IMR-90 (cell line): ENCODE measurements around the gene SMAD4. TPM values are rescaled to one million over a fixed set of nuclear protein-coding genes. Genes with fewer than 3 reads are reported as not detected.

Source experiments
- ATAC-seq: fragments of 200-7000 bp; cut with Tn5 transposase; 2 replicates; pipeline ENCODE4 v1.9.1; 2020; ENCODE audit warnings: low read depth, mild to moderate bottlenecking, moderate library complexity
- BruUV-seq: library from RNA; stranded (reverse); fragments of 400-500 nt; replicated peaks from 2 replicates; lab custom pipeline; 2021; lab: Mats Ljungman, UMichigan
- CTCF ChIA-PET: fragments of 300-600 bp; formaldehyde crosslinking; extraction: SDS; loops from one replicate; lab custom pipeline; 2021; ENCODE audit warnings: antibody characterized with exemption; lab: Yijun Ruan, JAX
- POLR2A ChIA-PET: fragments of 300-600 bp; sonication (Branson Sonifier 250); formaldehyde crosslinking; loops from one replicate; lab custom pipeline; 2022; ENCODE audit warnings: antibody characterized with exemption; ENCODE audit not compliant: unreplicated experiment; lab: Charles Lee
- DNase-seq: peaks from one replicate; pipeline ENCODE4 v3.0.0; 2013
- H2AFZ ChIP-seq: replicated peaks from 2 replicates; pipeline ENCODE3; 2013; ENCODE audit warnings: low read length, mild to moderate bottlenecking; ENCODE audit not compliant: poor library complexity
- H2AK5ac ChIP-seq: 2 replicates; pipeline ENCODE4 v1.6.1; 2013; ENCODE audit warnings: low read depth, low read length, inconsistent platforms
- H2AK9ac ChIP-seq: replicated peaks from 2 replicates; pipeline ENCODE3; 2013; ENCODE audit warnings: mild to moderate bottlenecking, low read depth, low read length, moderate library complexity; ENCODE audit not compliant: poor library complexity
- H2BK120ac ChIP-seq: 2 replicates; pipeline ENCODE4 v1.6.1; 2013; ENCODE audit warnings: low read depth, low read length, inconsistent platforms
- H2BK15ac ChIP-seq: 3 replicates; pipeline ENCODE4 v1.6.1; 2013; ENCODE audit warnings: low read depth, low read length, inconsistent platforms
- H2BK20ac ChIP-seq: 2 replicates; pipeline ENCODE4 v1.6.1; 2013; ENCODE audit warnings: low read depth, mild to moderate bottlenecking, inconsistent platforms, low read length, moderate library complexity
- H2BK5ac ChIP-seq: 2 replicates; pipeline ENCODE4 v1.6.1; 2013; ENCODE audit warnings: mild to moderate bottlenecking, low read depth, low read length, inconsistent platforms; ENCODE audit not compliant: poor library complexity, severe bottlenecking
- H3K14ac ChIP-seq: replicated peaks from 2 replicates; pipeline ENCODE4 v1.6.1; 2013; ENCODE audit warnings: low read depth, low read length, inconsistent platforms
- H3K18ac ChIP-seq: 2 replicates; pipeline ENCODE4 v1.6.1; 2013; ENCODE audit warnings: low read depth, low read length, control low read depth
- H3K23ac ChIP-seq: 2 replicates; pipeline ENCODE4 v1.6.1; 2013; ENCODE audit warnings: low read depth, low read length, inconsistent platforms
- H3K27ac ChIP-seq: 2 replicates; pipeline ENCODE4 v1.5.1; 2013; ENCODE audit warnings: mild to moderate bottlenecking, control low read depth, low read length; ENCODE audit not compliant: insufficient read depth
- H3K27me3 ChIP-seq: 2 replicates; pipeline ENCODE4 v1.6.1; 2013; ENCODE audit warnings: low read length; ENCODE audit not compliant: control insufficient read depth, insufficient read depth
- H3K36me3 ChIP-seq: 2 replicates; pipeline ENCODE4 v1.6.1; 2013; ENCODE audit warnings: low read length, mixed read lengths; ENCODE audit not compliant: control insufficient read depth, insufficient read depth
- H3K4ac ChIP-seq: 2 replicates; pipeline ENCODE4 v1.6.1; 2013; ENCODE audit warnings: low read depth, low read length, inconsistent platforms
- H3K4me1 ChIP-seq: 2 replicates; pipeline ENCODE4 v1.6.1; 2013; ENCODE audit warnings: low read length, mixed read lengths; ENCODE audit not compliant: control insufficient read depth, insufficient read depth
- H3K4me2 ChIP-seq: 2 replicates; pipeline ENCODE4 v1.6.1; 2013; ENCODE audit warnings: low read depth, mild to moderate bottlenecking, control low read depth, low read length, moderate library complexity
- H3K4me3 ChIP-seq: 2 replicates; pipeline ENCODE4 v1.5.1; 2013; ENCODE audit warnings: low read depth, mild to moderate bottlenecking, control low read depth, low read length, moderate library complexity; ENCODE audit not compliant: insufficient read depth
- H3K56ac ChIP-seq: 2 replicates; pipeline ENCODE4 v1.6.1; 2013; ENCODE audit warnings: low read length, inconsistent platforms; ENCODE audit not compliant: insufficient read depth; ENCODE audit errors: extremely low read depth
- H3K79me1 ChIP-seq, 2 experiments: 2 replicates each; pipeline ENCODE4 v1.6.1; 2013; ENCODE audit warnings: low read length in 2 of 2, inconsistent platforms in 1 of 2, low read depth in 1 of 2
- H3K9ac ChIP-seq: 2 replicates; pipeline ENCODE4 v1.6.1; 2013; ENCODE audit warnings: low read depth, low read length, control low read depth
- H3K9me1 ChIP-seq: 2 replicates; pipeline ENCODE4 v1.6.1; 2013; ENCODE audit warnings: low read length, inconsistent platforms; ENCODE audit not compliant: insufficient read depth
- H3K9me3 ChIP-seq: 2 replicates; pipeline ENCODE4 v1.6.1; 2013; ENCODE audit warnings: low read length; ENCODE audit not compliant: control insufficient read depth, insufficient read depth
- H4K20me1 ChIP-seq: 2 replicates; pipeline ENCODE4 v1.6.1; 2013; ENCODE audit warnings: low read length, inconsistent platforms; ENCODE audit not compliant: insufficient read depth
- H4K5ac ChIP-seq: 2 replicates; pipeline ENCODE4 v1.6.1; 2013; ENCODE audit warnings: mild to moderate bottlenecking, low read depth, low read length, control low read depth
- H4K8ac ChIP-seq, 2 experiments: 2 replicates each; pipeline ENCODE4 v1.6.1; 2013; ENCODE audit warnings: low read depth in 2 of 2, low read length in 2 of 2, control low read depth in 1 of 2, inconsistent platforms in 1 of 2
- H4K91ac ChIP-seq: 2 replicates; pipeline ENCODE4 v1.6.1; 2013; ENCODE audit warnings: low read depth, low read length, inconsistent platforms; ENCODE audit not compliant: insufficient read depth
- BHLHE40 ChIP-seq: fragments of 150-350 bp; IDR thresholded peaks from 2 replicates; pipeline ENCODE4 v1.6.1; 2016; ENCODE audit warnings: mild to moderate bottlenecking, low read depth, low read length
- FOS ChIP-seq: fragments of 150-350 bp; IDR thresholded peaks from 2 replicates; pipeline ENCODE4 v1.6.1; 2016; ENCODE audit warnings: low read depth, low read length
- MAZ ChIP-seq: IDR thresholded peaks from 2 replicates; pipeline ENCODE4 v1.6.1; 2012; ENCODE audit warnings: low read depth, mild to moderate bottlenecking, low read length, improper control_type of control experiment, moderate library complexity, borderline replicate concordance
- NFE2L2 ChIP-seq: fragments of 150-350 bp; IDR thresholded peaks from 2 replicates; pipeline ENCODE4 v1.6.1; 2016; ENCODE audit warnings: low read depth, mild to moderate bottlenecking, low read length
- POLR2A ChIP-seq: IDR thresholded peaks from 2 replicates; pipeline ENCODE4 v1.6.1; 2012; ENCODE audit warnings: mild to moderate bottlenecking, low read depth, low read length
- RAD21 ChIP-seq: IDR thresholded peaks from 2 replicates; pipeline ENCODE4 v1.6.1; 2012; ENCODE audit warnings: low read length, improper control_type of control experiment
- RCOR1 ChIP-seq: IDR thresholded peaks from 2 replicates; pipeline ENCODE4 v1.6.1; 2012; ENCODE audit warnings: mild to moderate bottlenecking, low read length, improper control_type of control experiment; ENCODE audit not compliant: insufficient replicate concordance
- SMC3 ChIP-seq: fragments of 150-350 bp; IDR thresholded peaks from 2 replicates; pipeline ENCODE4 v1.6.1; 2016; ENCODE audit warnings: low read depth, mild to moderate bottlenecking, antibody characterized with exemption, low read length, moderate library complexity
- USF2 ChIP-seq: fragments of 150-350 bp; IDR thresholded peaks from 2 replicates; pipeline ENCODE4 v1.6.1; 2017; ENCODE audit warnings: mild to moderate bottlenecking, antibody characterized with exemption, low read length, low read depth
- WGBS, 2 experiments: methylation state at CpG; one replicate each; pipeline versions ENCODE4 v1.1.5 to v1.1.7; 2013; ENCODE audit warnings: missing lambda C conversion rate in 2 of 2; ENCODE audit not compliant: insufficient read length in 1 of 2; ENCODE audit errors: extremely low coverage in 2 of 2; 5-methylcytosine and 5-hydroxymethylcytosine counted together
- dilution Hi-C: fragments of 300-500 bp; cut with HindIII; formaldehyde crosslinking; loops from one replicate; pipeline ENCODE4 v1.14.3; 2018; ENCODE audit warnings: low sequenced_read_pairs; ENCODE audit not compliant: unreplicated experiment
- in situ Hi-C: fragments of 300-500 bp; cut with MboI; formaldehyde crosslinking; loops from 3 replicates; pipeline ENCODE4 v1.14.3; 2019; ENCODE audit warnings: low sequenced_read_pairs, inconsistent platforms, mixed read lengths
- intact Hi-C: fragments of 100-400 bp; cut with micrococcal nuclease; formaldehyde crosslinking; loops from 2 replicates; pipeline ENCODE4 v1.10.0; 2022
- polyA plus RNA-seq, 3 experiments: library from polyadenylated mRNA; depleted of rRNA; stranded (reverse); fragments of >200 nt; gene quantifications; 2 replicates each; pipeline ENCODE4 v1.2.3, GENCODE V29; 2012; ENCODE audit warnings: low replicate concordance in 1 of 3
- total RNA-seq: library from RNA; depleted of rRNA; stranded (reverse); fragments of >200 nt; gene quantifications from 2 replicates; pipeline ENCODE4 v1.2.3, GENCODE V29; 2012

SMAD4 gene
- total and polyA plus RNA-seq, 2 of the 4 experiments (the other 2 are of a cell fraction), result 57.6 to 145 TPM

GRCh38 chr18:51038110-51038509 is 8.1 kb downstream of the SMAD4 start:
- Histone ChIP-seq H2BK5ac (no peak overlapping the region), H3K36me3 (peaks cover 3% of the 10 kb centered on the region), H2BK15ac (no peak overlapping the region), H2AFZ (no peak overlapping the region), H3K4me1 (peaks cover 6% of the 10 kb centered on the region), H2AK5ac (no peak overlapping the region), H4K91ac (no peak overlapping the region), H3K4me3 (no peak overlapping the region), H2BK120ac (no peak overlapping the region), H3K79me1 (peaks cover 8 to 60% of the 10 kb centered on the region in 2 experiments), H3K18ac (no peak overlapping the region), H3K4ac (no peak overlapping the region), H3K14ac (no peak overlapping the region), H2BK20ac (no peak overlapping the region), H3K56ac (no peak overlapping the region), H4K8ac (no peak overlapping the region; a peak in 1 of 4 replicates), H2AK9ac (no peak overlapping the region), H4K20me1 (peaks cover 94% of the 10 kb centered on the region), H3K9ac (no peak overlapping the region), H3K27me3 (no peaks in the 10 kb centered on the region), H3K9me1 (peaks cover 3% of the 10 kb centered on the region; the same call in 1 of the 2 replicates), H3K4me2 (no peak overlapping the region), H3K9me3 (no peaks in the 10 kb centered on the region), H3K27ac (no peak overlapping the region), H4K5ac (no peak overlapping the region), H3K23ac (no peak overlapping the region)
- ATAC-seq, result no peak
- WGBS, 2 experiments, result no CpG with 5 or more reads among the region's 6 CpGs
- POLR2A ChIA-PET, result no interaction called here
- dilution Hi-C loops, result no loop called here
- no peak for TF ChIP-seq NFE2L2
- no peak for TF ChIP-seq RAD21
- no peak for TF ChIP-seq FOS
- TF ChIP-seq MAZ, result no peak
- no peak for TF ChIP-seq BHLHE40
- no peak for TF ChIP-seq POLR2A
- TF ChIP-seq RCOR1, result no peak
- no peak for TF ChIP-seq SMC3
- no peak for TF ChIP-seq USF2
- intact Hi-C loops, result no loop called here
- in situ Hi-C loops, result loop anchor here (25.0 kb wide), 1 partner anchor 751 kb away; the partner anchor contains the start of genes CXXC1 and MBD1
- CTCF ChIA-PET, result no interaction called here
- no peak for DNase-seq
- no TSS peak for BruUV-seq
